K562 (cell line): ENCODE measurements around the gene NFE2. TPM values are rescaled to one million over a fixed set of nuclear protein-coding genes. Genes with fewer than 3 reads are reported as not detected.

Experiments used
- ATAC-seq: fragments of 200-7000 bp; cut with Tn5 transposase; 3 replicates; pipeline ENCODE4 v1.9.1; 2020; ENCODE audit warnings: moderate library complexity
- BruUV-seq: library from RNA; stranded (reverse); fragments of 400-500 nt; replicated peaks from 2 replicates; lab custom pipeline; 2021; lab: Mats Ljungman, UMichigan
- CTCF ChIA-PET: fragments of 300-600 bp; formaldehyde crosslinking; extraction: SDS; loops from one replicate; lab custom pipeline; 2021; ENCODE audit warnings: low intra/inter-chr PET ratio; lab: Yijun Ruan, JAX
- POLR2A ChIA-PET: fragments of 300-600, 350-650 bp; sonication (Branson Sonifier 250); formaldehyde crosslinking; extraction: SDS; loops from one replicate; lab custom pipeline; 2021; ENCODE audit warnings: antibody characterized with exemption, inconsistent platforms; lab: Yijun Ruan, JAX
- DNase-seq, 4 experiments: peaks; one replicate each; pipeline versions ENCODE4 v3.0.0 to v3.0.0-alpha.2; 2011 to 2018; ENCODE audit warnings: low spot score in 3 of 4, mixed read lengths in 3 of 4; ENCODE audit errors: extremely low read depth in 1 of 4
- FAIRE-seq: peaks from 2 replicates; lab custom pipeline; 2011; peaks lifted over from hg19 to GRCh38; lab: Jason Lieb, UNC
- H2AFZ ChIP-seq: 2 replicates; pipeline ENCODE4 v1.6.0; 2011; ENCODE audit warnings: low read depth, low read length, control low read depth, inconsistent platforms
- H3K27ac ChIP-seq: fragments of 200-600 bp; 3 replicates; pipeline ENCODE4 v1.8.0; 2011; ENCODE audit warnings: low read depth, mild to moderate bottlenecking, control low read depth, inconsistent platforms, low read length, moderate library complexity, mixed read lengths; ENCODE audit errors: extremely low read depth
- H3K27me3 ChIP-seq, 2 experiments: fragments of 300-600 bp in 1 of 2; 2 replicates in 1 of 2; 3 replicates in 1 of 2; pipeline versions ENCODE4 v1.6.0 to v1.8.0; 2011; ENCODE audit warnings: inconsistent platforms in 2 of 2, low read length in 2 of 2, mild to moderate bottlenecking in 1 of 2, mixed read lengths in 1 of 2, moderate library complexity in 1 of 2; ENCODE audit not compliant: control insufficient read depth in 2 of 2, insufficient read depth in 2 of 2
- H3K36me3 ChIP-seq: fragments of 300-600 bp; 3 replicates; pipeline ENCODE4 v1.8.0; 2011; ENCODE audit warnings: mild to moderate bottlenecking, low read length, inconsistent platforms; ENCODE audit not compliant: control insufficient read depth, insufficient read depth
- H3K4me1 ChIP-seq, 2 experiments: fragments of 200-600 bp in 1 of 2; replicated peaks in 1 of 2; 2 replicates in 1 of 2; 3 replicates in 1 of 2; pipeline versions ENCODE4 v1.5.1 to v1.8.0; 2011; ENCODE audit warnings: inconsistent platforms in 2 of 2, low read length in 2 of 2, mild to moderate bottlenecking in 1 of 2, mixed read lengths in 1 of 2, moderate library complexity in 1 of 2; ENCODE audit not compliant: control insufficient read depth in 2 of 2, insufficient read depth in 2 of 2
- H3K4me2 ChIP-seq: 2 replicates; pipeline ENCODE4 v1.6.1; 2011; ENCODE audit warnings: low read length, control low read depth, inconsistent platforms, mixed read lengths; ENCODE audit not compliant: insufficient read depth
- H3K4me3 ChIP-seq: fragments of 200-600 bp; sonication (generic), shearing (Covaris generic); 2 replicates; pipeline ENCODE4 v1.5.1; 2016; ENCODE audit warnings: control low read depth, inconsistent platforms
- H3K79me2 ChIP-seq: fragments of 200-600 bp; 3 replicates; pipeline ENCODE4 v1.8.0; 2011; ENCODE audit warnings: low read length, inconsistent platforms; ENCODE audit not compliant: control insufficient read depth, insufficient read depth
- H3K9ac ChIP-seq, 2 experiments: 2 replicates each; pipeline versions ENCODE4 v1.6.0 to v1.6.1; 2011; ENCODE audit warnings: low read depth in 2 of 2, low read length in 2 of 2, control low read depth in 1 of 2, inconsistent platforms in 1 of 2, mild to moderate bottlenecking in 1 of 2, mixed read lengths in 1 of 2; ENCODE audit not compliant: insufficient read depth in 1 of 2
- H3K9me1 ChIP-seq: one replicate; pipeline ENCODE4 v1.6.0; 2011; ENCODE audit warnings: inconsistent platforms, mild to moderate bottlenecking, low read length, moderate library complexity; ENCODE audit not compliant: control insufficient read depth, insufficient read depth
- H3K9me3 ChIP-seq: replicated peaks from 2 replicates; pipeline ENCODE4 v1.5.1; 2011; ENCODE audit warnings: low read depth, low read length, inconsistent platforms; ENCODE audit not compliant: control insufficient read depth, insufficient read depth
- H4K20me1 ChIP-seq: replicated peaks from 2 replicates; pipeline ENCODE4 v1.6.1; 2011; ENCODE audit warnings: low read length, inconsistent platforms, mixed read lengths; ENCODE audit not compliant: control insufficient read depth, insufficient read depth
- CAMTA2 ChIP-seq: fragments of 250-450 bp; sonication (Bioruptor Pico); conservative IDR thresholded peaks from 2 replicates; pipeline ENCODE4 v1.5.1; 2022
- EGR1 ChIP-seq: fragments of 450-650 bp; conservative IDR thresholded peaks from 2 replicates; pipeline ENCODE4 v1.6.1; 2017; ENCODE audit warnings: mild to moderate bottlenecking
- ELF1 ChIP-seq: fragments of 200-800 bp; sonication (Bioruptor generic); IDR thresholded peaks from 2 replicates; pipeline ENCODE4 v1.6.1; 2016; ENCODE audit warnings: missing genetic modification characterization, missing compliant biosample characterization
- GABPA ChIP-seq: fragments of 200-800 bp; sonication (Bioruptor generic); conservative IDR thresholded peaks from 2 replicates; pipeline ENCODE4 v1.6.1; 2016; ENCODE audit warnings: low read depth, missing genetic modification characterization, missing compliant biosample characterization
- HLTF ChIP-seq: fragments of 450-650 bp; IDR thresholded peaks from 2 replicates; pipeline ENCODE4 v1.6.1; 2016
- HMGN3 ChIP-seq: IDR thresholded peaks from 2 replicates; pipeline ENCODE4 v1.6.1; 2011; ENCODE audit warnings: borderline replicate concordance, low read depth, mild to moderate bottlenecking, mixed read lengths, low read length; ENCODE audit not compliant: insufficient read length; ENCODE audit errors: extremely low read depth
- MAFF ChIP-seq: IDR thresholded peaks from 2 replicates; pipeline ENCODE4 v1.6.1; 2012; ENCODE audit warnings: low read length, improper control_type of control experiment
- MTA2 ChIP-seq: fragments of 450-650 bp; IDR thresholded peaks from 2 replicates; pipeline ENCODE4 v1.6.1; 2016; ENCODE audit warnings: low read depth
- NFRKB ChIP-seq: fragments of 450-650 bp; IDR thresholded peaks from 2 replicates; pipeline ENCODE4 v1.6.1; 2016; ENCODE audit warnings: low read depth
- TEAD4 ChIP-seq, 2 experiments: sonication (generic) in 1 of 2; formaldehyde crosslinking in 1 of 2; IDR thresholded peaks; 2 replicates each; pipeline versions ENCODE4 v1.6.1 to v1.8.0; 2012 to 2022; ENCODE audit warnings: borderline replicate concordance in 1 of 2, inconsistent platforms in 1 of 2, low read length in 1 of 2, mild to moderate bottlenecking in 1 of 2, missing genetic modification reagents in 1 of 2
- ZBTB9 ChIP-seq: fragments of 450-650 bp; formaldehyde crosslinking; IDR thresholded peaks from 2 replicates; pipeline ENCODE4 v1.4.0; 2020; ENCODE audit warnings: mild to moderate bottlenecking, moderate library complexity
- ZNF174 ChIP-seq: fragments of 250-450 bp; sonication (Bioruptor Pico); IDR thresholded peaks from 2 replicates; pipeline ENCODE4 v1.4.0; 2020; ENCODE audit warnings: mild to moderate bottlenecking
- ZNF639 ChIP-seq, 2 experiments: fragments of 200-800 bp in 1 of 2; sonication (Bioruptor generic) in 1 of 2; sonication (generic) in 1 of 2; formaldehyde crosslinking in 1 of 2; IDR thresholded peaks in 1 of 2; conservative IDR thresholded peaks in 1 of 2; 2 replicates each; pipeline versions ENCODE4 v1.5.0 to v1.6.1; 2016 to 2020; ENCODE audit warnings: missing compliant biosample characterization in 1 of 2, missing genetic modification characterization in 1 of 2, missing genetic modification reagents in 1 of 2
- ZNF717 ChIP-seq: fragments of 250-450 bp; sonication (Bioruptor Pico); IDR thresholded peaks from 2 replicates; pipeline ENCODE4 v1.5.0; 2021
- in situ Hi-C: fragments of 300-500 bp; cut with MboI; formaldehyde crosslinking; loops from 4 replicates; pipeline ENCODE4 v1.15.0; 2018; ENCODE audit warnings: inconsistent platforms, mixed read lengths
- intact Hi-C: fragments of 100-400 bp; cut with micrococcal nuclease; formaldehyde crosslinking; loops from 2 replicates; pipeline ENCODE4 v1.14.2; 2022
- polyA plus RNA-seq, 8 experiments: library from polyadenylated mRNA; depleted of rRNA in 4 of 8; stranded (reverse) in 5 of 8; unstranded in 3 of 8; fragments of >200 nt; fragmentation: Nextera tagmentation in 2 of 8; fragmentation: Illumina TruSeq in 1 of 8; extraction: Ambion mirVana in 2 of 8; extraction: Trizol in 1 of 8; gene quantifications; 2 replicates each; pipeline versions ENCODE4 v1.2.1 to v1.2.3, GENCODE V29; 2011 to 2014; ENCODE audit warnings: inconsistent platforms in 1 of 8, missing spikeins in 1 of 8
- total RNA-seq, 7 experiments: library from RNA; depleted of rRNA in 6 of 7; stranded (reverse); fragments of >200 nt in 6 of 7; fragmentation: Illumina TruSeq in 2 of 7; extraction: Trizol in 2 of 7; gene quantifications; 2 replicates each; pipeline versions ENCODE4 v1.2.1 to v1.2.3, GENCODE V29; 2011 to 2021; ENCODE audit warnings: low replicate concordance in 1 of 7

The NFE2 gene
- total and polyA plus RNA-seq, 9 of the 15 experiments (the other 6 are each of a cell fraction or from before 2014, with no cell fraction given), result 12.3 to 282 (median 208) TPM

- no peak; a peak in 1 of 4 replicates for TF ChIP-seq ZNF639 (CRISPR knock-in tag; conservative IDR thresholded peaks at IDR 0.05 in 1 of 2, IDR thresholded peaks at IDR 0.05 in 1 of 2)
- no peak for TF ChIP-seq ZNF174 (CRISPR knock-in tag)
- TF ChIP-seq TEAD4 (IDR thresholded peaks at IDR 0.05; ENCODE audit: low read length), result no peak; the same call in none of the 2 replicates
- TF ChIP-seq TEAD4 (CRISPR knock-in tag; IDR thresholded peaks at IDR 0.05; ENCODE audit: borderline replicate concordance), result no peak
- TF ChIP-seq HLTF, result no peak
These were observed 41.4 kb downstream of the NFE2 start (continued) for GRCh38 chr12:54259194-54260011.

- intact Hi-C loops, result no loop called here
- peak overlapping the region; percentile 47 for H3K4me2 ChIP-seq
- ChIA-PET CTCF (no interaction called here), POLR2A (interaction anchor here (0.7 to 2.5 kb wide), 8 partner anchors 12 to 100 kb away, joined by 3 to 20 read pairs (median 6); partner anchors contain the start of genes CBX5 and HNRNPA1)
- in situ Hi-C loops, result no loop called here
- ATAC-seq (no peak), DNase-seq (peak in 1 of 4 experiments; percentile 10), FAIRE-seq (no peak)
- TF ChIP-seq MTA2 (no peak), MAFF (no peak), CAMTA2 (CRISPR knock-in tag) (no peak), ZNF717 (CRISPR knock-in tag) (no peak), ZBTB9 (no peak), EGR1 (no peak), ELF1 (tag) (no peak; the same call in 1 of the 2 replicates), GABPA (tag) (no peak), HMGN3 (no peak), NFRKB (no peak)
- H3K9me3 ChIP-seq, result no peaks in the 10 kb centered on the region
- H2AFZ ChIP-seq, result no peak overlapping the region
- H3K4me3 ChIP-seq, result peak overlapping the region; percentile 38; the same call in 1 of the 2 replicates
- peaks cover 34% of the 10 kb centered on the region for H3K36me3 ChIP-seq
- H3K27ac ChIP-seq, result peak overlapping the region; percentile 79; the same call in 2 of the 3 replicates
- BruUV-seq, result no TSS peak
- no peaks in the 10 kb centered on the region for H3K27me3 ChIP-seq
- peak overlapping the region in 1 of 2 experiments; percentile 79; a peak in 2 of 4 replicates for H3K9ac ChIP-seq
- peaks cover 24 to 38% of the 10 kb centered on the region in 2 experiments for H3K4me1 ChIP-seq
- H4K20me1 ChIP-seq, result no peaks in the 10 kb centered on the region
- peaks cover 75% of the 10 kb centered on the region for H3K79me2 ChIP-seq
- H3K9me1 ChIP-seq, result no peaks in the 10 kb centered on the region
These were observed 42.6 kb downstream of the NFE2 start for GRCh38 chr12:54258201-54258681.
